Measurements from ENCODE around the gene IL6.

DNA sequence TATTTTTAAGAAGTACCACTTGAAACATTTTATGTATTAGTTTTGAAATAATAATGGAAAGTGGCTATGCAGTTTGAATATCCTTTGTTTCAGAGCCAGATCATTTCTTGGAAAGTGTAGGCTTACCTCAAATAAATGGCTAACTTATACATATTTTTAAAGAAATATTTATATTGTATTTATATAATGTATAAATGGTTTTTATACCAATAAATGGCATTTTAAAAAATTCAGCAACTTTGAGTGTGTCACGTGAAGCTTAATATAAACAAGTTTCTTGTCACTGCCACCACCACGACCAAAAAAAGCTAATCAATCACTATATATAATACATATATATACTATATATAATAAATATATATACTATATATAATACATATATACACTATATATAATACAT lies 4.8 kb downstream of the IL6 start:
- TF ChIP-seq RBBP5 (IDR thresholded peaks at IDR 0.05; ENCODE audit: borderline replicate concordance, insufficient read depth, low read length, poor library complexity, severe bottlenecking): no peak
- TF ChIP-seq, protein P1, sequence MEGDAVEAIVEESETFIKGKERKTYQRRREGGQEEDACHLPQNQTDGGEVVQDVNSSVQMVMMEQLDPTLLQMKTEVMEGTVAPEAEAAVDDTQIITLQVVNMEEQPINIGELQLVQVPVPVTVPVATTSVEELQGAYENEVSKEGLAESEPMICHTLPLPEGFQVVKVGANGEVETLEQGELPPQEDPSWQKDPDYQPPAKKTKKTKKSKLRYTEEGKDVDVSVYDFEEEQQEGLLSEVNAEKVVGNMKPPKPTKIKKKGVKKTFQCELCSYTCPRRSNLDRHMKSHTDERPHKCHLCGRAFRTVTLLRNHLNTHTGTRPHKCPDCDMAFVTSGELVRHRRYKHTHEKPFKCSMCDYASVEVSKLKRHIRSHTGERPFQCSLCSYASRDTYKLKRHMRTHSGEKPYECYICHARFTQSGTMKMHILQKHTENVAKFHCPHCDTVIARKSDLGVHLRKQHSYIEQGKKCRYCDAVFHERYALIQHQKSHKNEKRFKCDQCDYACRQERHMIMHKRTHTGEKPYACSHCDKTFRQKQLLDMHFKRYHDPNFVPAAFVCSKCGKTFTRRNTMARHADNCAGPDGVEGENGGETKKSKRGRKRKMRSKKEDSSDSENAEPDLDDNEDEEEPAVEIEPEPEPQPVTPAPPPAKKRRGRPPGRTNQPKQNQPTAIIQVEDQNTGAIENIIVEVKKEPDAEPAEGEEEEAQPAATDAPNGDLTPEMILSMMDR (IDR thresholded peaks at IDR 0.05 in 2 of 3, conservative IDR thresholded peaks at IDR 0.05 in 1 of 3; ENCODE audit: insufficient read depth in 2 of 3, low read depth in 1 of 3, low read length in 3 of 3): no peak
- TF ChIP-seq, protein P2, sequence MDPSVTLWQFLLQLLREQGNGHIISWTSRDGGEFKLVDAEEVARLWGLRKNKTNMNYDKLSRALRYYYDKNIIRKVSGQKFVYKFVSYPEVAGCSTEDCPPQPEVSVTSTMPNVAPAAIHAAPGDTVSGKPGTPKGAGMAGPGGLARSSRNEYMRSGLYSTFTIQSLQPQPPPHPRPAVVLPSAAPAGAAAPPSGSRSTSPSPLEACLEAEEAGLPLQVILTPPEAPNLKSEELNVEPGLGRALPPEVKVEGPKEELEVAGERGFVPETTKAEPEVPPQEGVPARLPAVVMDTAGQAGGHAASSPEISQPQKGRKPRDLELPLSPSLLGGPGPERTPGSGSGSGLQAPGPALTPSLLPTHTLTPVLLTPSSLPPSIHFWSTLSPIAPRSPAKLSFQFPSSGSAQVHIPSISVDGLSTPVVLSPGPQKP (CRISPR knock-in tag; IDR thresholded peaks at IDR 0.05): no peak
- TF ChIP-seq GATA2 (CRISPR knock-in tag; IDR thresholded peaks at IDR 0.05): no peak
- TF ChIP-seq YY1 (IDR thresholded peaks at IDR 0.05; ENCODE audit: borderline replicate concordance in 1 of 3, control insufficient read depth in 1 of 3, extremely low read depth in 1 of 3, insufficient read depth in 3 of 3, insufficient read length in 1 of 3, insufficient replicate concordance in 2 of 3, low read depth in 1 of 3, low read length in 2 of 3): no peak
